ENCODE measurements around the gene SNX19.

The SNX19 gene

DNA sequence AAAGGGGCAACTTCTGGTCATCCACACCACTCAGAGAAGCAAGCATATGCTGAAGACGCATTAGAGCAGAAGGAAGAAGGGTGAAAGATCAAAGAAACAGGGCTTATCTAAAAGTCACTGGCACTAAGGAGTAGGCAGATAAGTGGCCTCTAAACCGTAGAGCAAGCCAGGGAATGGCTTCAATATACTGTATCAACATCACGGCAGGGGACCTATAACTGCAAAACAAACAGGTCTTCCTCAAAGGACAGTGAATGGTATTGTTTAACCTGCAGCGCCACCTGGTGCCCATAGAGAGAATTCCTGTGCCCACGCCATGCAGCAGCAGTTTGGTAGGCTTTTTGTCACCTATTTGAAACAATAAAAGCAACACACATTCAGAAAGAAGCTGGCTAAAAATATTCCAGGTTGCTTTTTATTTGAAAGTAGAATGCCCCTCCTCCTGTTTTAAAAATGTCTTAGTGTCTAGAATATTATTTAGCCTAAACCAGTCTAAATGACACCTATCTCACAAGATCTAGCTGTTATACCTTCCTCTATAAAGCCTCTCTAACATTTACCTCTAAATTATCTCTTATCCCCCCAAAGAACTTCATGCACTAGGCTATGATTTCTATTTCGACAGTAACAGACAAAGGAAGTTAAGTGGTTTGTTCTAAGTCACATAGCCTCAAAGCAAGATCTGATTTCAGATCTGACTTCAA, 21.8 kb downstream of the SNX19 start:
- H3K27ac ChIP-seq (ENCODE audit: low read depth, low read length): no peak overlapping the region
- H4K20me1 ChIP-seq (ENCODE audit: low read depth, low read length): no peaks in the 10 kb centered on the region
- no peak for TF ChIP-seq EZH2phosphoT487 (conservative IDR thresholded peaks at IDR 0.05; ENCODE audit: low read length)
- TF ChIP-seq, protein P1, sequence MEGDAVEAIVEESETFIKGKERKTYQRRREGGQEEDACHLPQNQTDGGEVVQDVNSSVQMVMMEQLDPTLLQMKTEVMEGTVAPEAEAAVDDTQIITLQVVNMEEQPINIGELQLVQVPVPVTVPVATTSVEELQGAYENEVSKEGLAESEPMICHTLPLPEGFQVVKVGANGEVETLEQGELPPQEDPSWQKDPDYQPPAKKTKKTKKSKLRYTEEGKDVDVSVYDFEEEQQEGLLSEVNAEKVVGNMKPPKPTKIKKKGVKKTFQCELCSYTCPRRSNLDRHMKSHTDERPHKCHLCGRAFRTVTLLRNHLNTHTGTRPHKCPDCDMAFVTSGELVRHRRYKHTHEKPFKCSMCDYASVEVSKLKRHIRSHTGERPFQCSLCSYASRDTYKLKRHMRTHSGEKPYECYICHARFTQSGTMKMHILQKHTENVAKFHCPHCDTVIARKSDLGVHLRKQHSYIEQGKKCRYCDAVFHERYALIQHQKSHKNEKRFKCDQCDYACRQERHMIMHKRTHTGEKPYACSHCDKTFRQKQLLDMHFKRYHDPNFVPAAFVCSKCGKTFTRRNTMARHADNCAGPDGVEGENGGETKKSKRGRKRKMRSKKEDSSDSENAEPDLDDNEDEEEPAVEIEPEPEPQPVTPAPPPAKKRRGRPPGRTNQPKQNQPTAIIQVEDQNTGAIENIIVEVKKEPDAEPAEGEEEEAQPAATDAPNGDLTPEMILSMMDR (IDR thresholded peaks at IDR 0.05; ENCODE audit: insufficient read depth, low read length, poor library complexity, severe bottlenecking): peak; percentile 41
- no peak overlapping the region for H2AFZ ChIP-seq (ENCODE audit: low read depth, low read length, severe bottlenecking)
- no peaks in the 10 kb centered on the region for H3K79me2 ChIP-seq (ENCODE audit: insufficient read depth, low read length)
- H3K4me2 ChIP-seq (ENCODE audit: low read depth, low read length, poor library complexity, severe bottlenecking): no peak overlapping the region
- no peaks in the 10 kb centered on the region for H3K9me2 ChIP-seq (replicated peaks; ENCODE audit: insufficient read depth, low read length)
- no peaks in the 10 kb centered on the region for H3K36me3 ChIP-seq (ENCODE audit: low read length)
- H3K27me3 ChIP-seq (ENCODE audit: low read length): no peaks in the 10 kb centered on the region
- no peaks in the 10 kb centered on the region for H3K9me3 ChIP-seq (ENCODE audit: insufficient read depth, low read length)
- no peaks in the 10 kb centered on the region for H3F3A ChIP-seq (ENCODE audit: insufficient read depth)
- no peak overlapping the region for H3K9ac ChIP-seq (ENCODE audit: low read length)
- no peak overlapping the region for H3K4me3 ChIP-seq (ENCODE audit: insufficient read depth, low read length, poor library complexity, severe bottlenecking)

GRCh38 chr11:130892861-130893260, 23.4 kb downstream of the SNX19 start:
- H3K27ac ChIP-seq (ENCODE audit: low read depth, low read length): no peak overlapping the region

GRCh38 chr11:130891326-130891725, 25.0 kb downstream of the SNX19 start:
- Histone ChIP-seq H3K9me2 (replicated peaks; ENCODE audit: insufficient read depth, low read length) (no peaks in the 10 kb centered on the region), H3K4me2 (ENCODE audit: low read depth, low read length, poor library complexity, severe bottlenecking) (no peak overlapping the region)

More at GRCh38 chr11:130892861-130893260, 23.4 kb downstream of the SNX19 start:
- H3F3A ChIP-seq (ENCODE audit: insufficient read depth): no peaks in the 10 kb centered on the region
- H3K79me2 ChIP-seq (ENCODE audit: insufficient read depth, low read length): no peaks in the 10 kb centered on the region
- TF ChIP-seq, protein P1 (IDR thresholded peaks at IDR 0.05; ENCODE audit: insufficient read depth, low read length, poor library complexity, severe bottlenecking): no peak
- no peaks in the 10 kb centered on the region for H3K36me3 ChIP-seq (ENCODE audit: low read length)
- no peaks in the 10 kb centered on the region for H3K9me2 ChIP-seq (replicated peaks; ENCODE audit: insufficient read depth, low read length)
- H2AFZ ChIP-seq (ENCODE audit: low read depth, low read length, severe bottlenecking): no peak overlapping the region
- H4K20me1 ChIP-seq (ENCODE audit: low read depth, low read length): no peaks in the 10 kb centered on the region
- no peak overlapping the region for H3K4me2 ChIP-seq (ENCODE audit: low read depth, low read length, poor library complexity, severe bottlenecking)
- H3K9me3 ChIP-seq (ENCODE audit: insufficient read depth, low read length): no peaks in the 10 kb centered on the region
- no peak overlapping the region for H3K4me3 ChIP-seq (ENCODE audit: insufficient read depth, low read length, poor library complexity, severe bottlenecking)
- no peaks in the 10 kb centered on the region for H3K27me3 ChIP-seq (ENCODE audit: low read length)
- no peak overlapping the region for H3K9ac ChIP-seq (ENCODE audit: low read length)

More at GRCh38 chr11:130891326-130891725, 25.0 kb downstream of the SNX19 start:
- Histone ChIP-seq H3K4me3 (ENCODE audit: insufficient read depth, low read length, poor library complexity, severe bottlenecking) (no peak overlapping the region), H3K27ac (ENCODE audit: low read depth, low read length) (no peak overlapping the region), H2AFZ (ENCODE audit: low read depth, low read length, severe bottlenecking) (no peak overlapping the region), H3K79me2 (ENCODE audit: insufficient read depth, low read length) (no peaks in the 10 kb centered on the region), H3K36me3 (ENCODE audit: low read length) (no peaks in the 10 kb centered on the region), H3K9me3 (ENCODE audit: insufficient read depth, low read length) (no peaks in the 10 kb centered on the region), H3K9ac (ENCODE audit: low read length) (no peak overlapping the region), H4K20me1 (ENCODE audit: low read depth, low read length) (no peaks in the 10 kb centered on the region), H3K27me3 (ENCODE audit: low read length) (no peaks in the 10 kb centered on the region), H3F3A (ENCODE audit: insufficient read depth) (no peaks in the 10 kb centered on the region)
- TF ChIP-seq EZH2phosphoT487 (conservative IDR thresholded peaks at IDR 0.05; ENCODE audit: low read length): no peak
- TF ChIP-seq, protein P1 (IDR thresholded peaks at IDR 0.05; ENCODE audit: insufficient read depth, low read length, poor library complexity, severe bottlenecking): no peak
